Measurements from ENCODE around the gene ABCB1. TPM values are rescaled to one million over a fixed set of nuclear protein-coding genes. Genes with fewer than 3 reads are reported as not detected.

The ABCB1 gene
- total RNA-seq, 1 experiment from 2014 or later, result not detected

DNA sequence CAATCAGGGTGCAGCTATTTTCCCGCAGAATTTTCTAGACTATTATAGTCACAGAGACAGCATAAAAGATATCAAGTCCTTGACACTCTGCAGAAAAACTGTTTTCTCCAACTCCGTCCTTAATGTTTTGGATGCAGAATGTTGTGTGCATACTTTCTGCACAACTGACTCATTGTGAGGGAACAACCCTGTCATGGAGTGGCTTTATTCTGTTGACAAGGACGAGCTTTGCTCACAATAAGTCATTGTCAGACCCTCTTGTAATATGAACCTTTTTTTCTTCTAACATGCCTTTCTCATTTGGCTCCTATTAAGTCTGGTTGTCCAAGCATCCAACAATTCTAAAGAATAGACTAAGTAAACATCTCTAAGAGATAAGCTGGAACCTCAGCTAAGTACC lies 142.5 kb downstream of the ABCB1 start:
- no peak overlapping the region for H3K9ac ChIP-seq (ENCODE audit: low read length)
- H3F3A ChIP-seq (ENCODE audit: low read length, unreplicated experiment), result no peaks in the 10 kb centered on the region
- H2AFZ ChIP-seq (ENCODE audit: low read length), result no peak overlapping the region
- H4K20me1 ChIP-seq (ENCODE audit: low read length), result no peaks in the 10 kb centered on the region
- no peaks in the 10 kb centered on the region for H3K9me2 ChIP-seq (replicated peaks; ENCODE audit: low read length)
- H3K27me3 ChIP-seq (ENCODE audit: low read length), result peaks cover 25% of the 10 kb centered on the region; the same call in 1 of the 2 replicates
- H3K9me3 ChIP-seq (ENCODE audit: low read length), result no peaks in the 10 kb centered on the region
- no peaks in the 10 kb centered on the region for H3K79me2 ChIP-seq (ENCODE audit: low read length)
- no peak overlapping the region for H3K4me3 ChIP-seq (ENCODE audit: low read length)
- ChIA-PET POLR2A (ENCODE audit: unreplicated experiment) (no interaction called here), CTCF (no interaction called here)
- no peaks in the 10 kb centered on the region for H3K4me1 ChIP-seq (ENCODE audit: insufficient read depth, low read length)
- H3K36me3 ChIP-seq (ENCODE audit: low read depth, low read length), result no peaks in the 10 kb centered on the region
- DNase-seq, result no peak
- ATAC-seq, result no peak
- no peak overlapping the region for H3K27ac ChIP-seq (ENCODE audit: low read length)
- H3K4me2 ChIP-seq (ENCODE audit: low read length), result no peak overlapping the region
- no peak for TF ChIP-seq EZH2phosphoT487 (IDR thresholded peaks at IDR 0.05; ENCODE audit: borderline replicate concordance, low read length)
- no peak for TF ChIP-seq EZH2 (IDR thresholded peaks at IDR 0.05; ENCODE audit: low read length, unreplicated experiment)
- TF ChIP-seq, protein P1, sequence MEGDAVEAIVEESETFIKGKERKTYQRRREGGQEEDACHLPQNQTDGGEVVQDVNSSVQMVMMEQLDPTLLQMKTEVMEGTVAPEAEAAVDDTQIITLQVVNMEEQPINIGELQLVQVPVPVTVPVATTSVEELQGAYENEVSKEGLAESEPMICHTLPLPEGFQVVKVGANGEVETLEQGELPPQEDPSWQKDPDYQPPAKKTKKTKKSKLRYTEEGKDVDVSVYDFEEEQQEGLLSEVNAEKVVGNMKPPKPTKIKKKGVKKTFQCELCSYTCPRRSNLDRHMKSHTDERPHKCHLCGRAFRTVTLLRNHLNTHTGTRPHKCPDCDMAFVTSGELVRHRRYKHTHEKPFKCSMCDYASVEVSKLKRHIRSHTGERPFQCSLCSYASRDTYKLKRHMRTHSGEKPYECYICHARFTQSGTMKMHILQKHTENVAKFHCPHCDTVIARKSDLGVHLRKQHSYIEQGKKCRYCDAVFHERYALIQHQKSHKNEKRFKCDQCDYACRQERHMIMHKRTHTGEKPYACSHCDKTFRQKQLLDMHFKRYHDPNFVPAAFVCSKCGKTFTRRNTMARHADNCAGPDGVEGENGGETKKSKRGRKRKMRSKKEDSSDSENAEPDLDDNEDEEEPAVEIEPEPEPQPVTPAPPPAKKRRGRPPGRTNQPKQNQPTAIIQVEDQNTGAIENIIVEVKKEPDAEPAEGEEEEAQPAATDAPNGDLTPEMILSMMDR (conservative IDR thresholded peaks at IDR 0.05; ENCODE audit: low read depth, low read length), result no peak
- intact Hi-C loops (cut with micrococcal nuclease), result no loop called here
- no TSS peak for BruUV-seq (replicated peaks)

DNA sequence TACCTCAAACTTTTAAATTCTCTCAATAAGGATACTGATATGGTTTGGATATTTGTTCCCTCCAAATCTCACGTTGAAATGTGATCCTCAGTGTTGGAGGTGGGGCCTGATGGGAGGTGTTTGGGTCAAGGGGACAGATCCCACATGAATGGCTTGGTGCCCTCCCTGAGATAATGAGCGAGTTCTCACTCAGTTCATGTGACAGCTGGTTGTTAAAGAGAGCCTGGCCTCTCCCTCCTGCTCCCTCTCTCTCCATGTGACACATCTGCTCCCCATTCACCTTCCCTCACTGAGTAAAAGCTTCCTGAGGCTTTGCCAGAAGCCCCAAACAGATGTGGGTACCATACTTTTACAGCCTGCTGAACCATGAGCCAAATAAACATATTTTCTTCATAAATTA lies 144.4 kb downstream of the ABCB1 start:
- H3K27ac ChIP-seq (ENCODE audit: low read length), result no peak overlapping the region
- ChIA-PET CTCF (no interaction called here), POLR2A (ENCODE audit: unreplicated experiment) (no interaction called here)
- no peak overlapping the region for H3K9ac ChIP-seq (ENCODE audit: low read length)
- peaks cover 25% of the 10 kb centered on the region; the same call in 1 of the 2 replicates for H3K27me3 ChIP-seq (ENCODE audit: low read length)
- H4K20me1 ChIP-seq (ENCODE audit: low read length), result no peaks in the 10 kb centered on the region
- TF ChIP-seq EZH2phosphoT487 (IDR thresholded peaks at IDR 0.05; ENCODE audit: borderline replicate concordance, low read length) (no peak), EZH2 (IDR thresholded peaks at IDR 0.05; ENCODE audit: low read length, unreplicated experiment) (no peak)
- TF ChIP-seq, protein P1 (conservative IDR thresholded peaks at IDR 0.05; ENCODE audit: low read depth, low read length), result no peak
- no peak overlapping the region for H3K4me2 ChIP-seq (ENCODE audit: low read length)
- no peak overlapping the region for H2AFZ ChIP-seq (ENCODE audit: low read length)
- no peaks in the 10 kb centered on the region for H3K9me2 ChIP-seq (replicated peaks; ENCODE audit: low read length)
- ATAC-seq (no peak), DNase-seq (no peak)
- no peak overlapping the region for H3K4me3 ChIP-seq (ENCODE audit: low read length)
- H3F3A ChIP-seq (ENCODE audit: low read length, unreplicated experiment), result no peaks in the 10 kb centered on the region
- H3K9me3 ChIP-seq (ENCODE audit: low read length), result no peaks in the 10 kb centered on the region
- no peaks in the 10 kb centered on the region for H3K79me2 ChIP-seq (ENCODE audit: low read length)
- H3K36me3 ChIP-seq (ENCODE audit: low read depth, low read length), result no peaks in the 10 kb centered on the region
- intact Hi-C loops (cut with micrococcal nuclease), result no loop called here
- H3K4me1 ChIP-seq (ENCODE audit: insufficient read depth, low read length), result no peaks in the 10 kb centered on the region
- no TSS peak for BruUV-seq (replicated peaks)

Other genes with a start within 250 kb of the ABCB1 start
- not detected in 2 replicates for gene ABCB4, start 125.2 kb downstream of the ABCB1 start, total RNA-seq (2014; rRNA removed)
- gene RUNDC3B, start 27.5 kb upstream of the ABCB1 start, total RNA-seq (2014; rRNA removed), result 0.12 and 1.1 TPM in 2 replicates

Data from PC-3 (cell line).